ENCODE results near the gene NAB1.

GRCh38 chr2:190736355-190736754, 87.5 kb downstream of the NAB1 start:
- TF ChIP-seq, protein P1, sequence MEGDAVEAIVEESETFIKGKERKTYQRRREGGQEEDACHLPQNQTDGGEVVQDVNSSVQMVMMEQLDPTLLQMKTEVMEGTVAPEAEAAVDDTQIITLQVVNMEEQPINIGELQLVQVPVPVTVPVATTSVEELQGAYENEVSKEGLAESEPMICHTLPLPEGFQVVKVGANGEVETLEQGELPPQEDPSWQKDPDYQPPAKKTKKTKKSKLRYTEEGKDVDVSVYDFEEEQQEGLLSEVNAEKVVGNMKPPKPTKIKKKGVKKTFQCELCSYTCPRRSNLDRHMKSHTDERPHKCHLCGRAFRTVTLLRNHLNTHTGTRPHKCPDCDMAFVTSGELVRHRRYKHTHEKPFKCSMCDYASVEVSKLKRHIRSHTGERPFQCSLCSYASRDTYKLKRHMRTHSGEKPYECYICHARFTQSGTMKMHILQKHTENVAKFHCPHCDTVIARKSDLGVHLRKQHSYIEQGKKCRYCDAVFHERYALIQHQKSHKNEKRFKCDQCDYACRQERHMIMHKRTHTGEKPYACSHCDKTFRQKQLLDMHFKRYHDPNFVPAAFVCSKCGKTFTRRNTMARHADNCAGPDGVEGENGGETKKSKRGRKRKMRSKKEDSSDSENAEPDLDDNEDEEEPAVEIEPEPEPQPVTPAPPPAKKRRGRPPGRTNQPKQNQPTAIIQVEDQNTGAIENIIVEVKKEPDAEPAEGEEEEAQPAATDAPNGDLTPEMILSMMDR (conservative IDR thresholded peaks at IDR 0.05), result no peak
- TF ChIP-seq EZH2 (IDR thresholded peaks at IDR 0.05; ENCODE audit: low read depth), result no peak

Data from PC-9 (cell line).